Loucy (cell line): ENCODE measurements around the gene SECTM1.

Experiments
- EZH2phosphoT487 ChIP-seq: fragments of 200-600 bp; IDR thresholded peaks from 2 replicates; pipeline ENCODE4 v1.6.1; 2018; ENCODE audit warnings: antibody characterized with exemption, mild to moderate bottlenecking, moderate library complexity, borderline replicate concordance
- TF ChIP-seq, protein P1 (sequence below): fragments of 200-600 bp; sonication (generic); conservative IDR thresholded peaks from 2 replicates; pipeline ENCODE4 v1.5.1; 2014; ENCODE audit warnings: mild to moderate bottlenecking, antibody characterized with exemption, low read length

DNA sequence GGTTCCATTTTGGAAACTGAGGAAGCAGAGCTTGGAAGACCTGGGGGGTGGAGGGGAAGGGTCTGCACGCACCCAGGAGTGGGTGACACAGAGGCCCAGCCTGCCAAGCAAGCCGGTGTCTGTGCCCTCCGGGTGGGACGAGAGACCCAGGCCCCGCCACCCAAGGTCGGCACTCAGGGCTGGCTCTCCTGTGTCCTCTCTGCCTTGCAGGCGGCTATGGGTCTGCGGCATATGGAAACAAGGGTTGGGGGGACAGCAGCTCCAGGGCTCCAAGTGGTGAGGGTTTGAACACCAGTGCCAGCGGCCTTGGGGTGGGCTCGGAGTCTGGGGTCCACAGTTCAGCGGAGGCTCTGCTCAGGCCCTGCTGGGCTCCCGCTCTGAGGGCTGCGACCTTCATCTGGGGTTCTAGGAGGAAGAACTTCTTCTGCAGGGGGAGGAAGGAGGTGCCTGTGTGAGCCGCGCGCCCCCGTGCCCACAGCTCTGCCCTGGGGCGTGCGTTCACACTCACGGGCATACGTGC is 11.6 kb downstream of the SECTM1 start:
- TF ChIP-seq, protein P1, sequence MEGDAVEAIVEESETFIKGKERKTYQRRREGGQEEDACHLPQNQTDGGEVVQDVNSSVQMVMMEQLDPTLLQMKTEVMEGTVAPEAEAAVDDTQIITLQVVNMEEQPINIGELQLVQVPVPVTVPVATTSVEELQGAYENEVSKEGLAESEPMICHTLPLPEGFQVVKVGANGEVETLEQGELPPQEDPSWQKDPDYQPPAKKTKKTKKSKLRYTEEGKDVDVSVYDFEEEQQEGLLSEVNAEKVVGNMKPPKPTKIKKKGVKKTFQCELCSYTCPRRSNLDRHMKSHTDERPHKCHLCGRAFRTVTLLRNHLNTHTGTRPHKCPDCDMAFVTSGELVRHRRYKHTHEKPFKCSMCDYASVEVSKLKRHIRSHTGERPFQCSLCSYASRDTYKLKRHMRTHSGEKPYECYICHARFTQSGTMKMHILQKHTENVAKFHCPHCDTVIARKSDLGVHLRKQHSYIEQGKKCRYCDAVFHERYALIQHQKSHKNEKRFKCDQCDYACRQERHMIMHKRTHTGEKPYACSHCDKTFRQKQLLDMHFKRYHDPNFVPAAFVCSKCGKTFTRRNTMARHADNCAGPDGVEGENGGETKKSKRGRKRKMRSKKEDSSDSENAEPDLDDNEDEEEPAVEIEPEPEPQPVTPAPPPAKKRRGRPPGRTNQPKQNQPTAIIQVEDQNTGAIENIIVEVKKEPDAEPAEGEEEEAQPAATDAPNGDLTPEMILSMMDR, result no peak
- TF ChIP-seq EZH2phosphoT487, result no peak
